ENCODE measurements around the gene NCOA5.

The NCOA5 gene

DNA sequence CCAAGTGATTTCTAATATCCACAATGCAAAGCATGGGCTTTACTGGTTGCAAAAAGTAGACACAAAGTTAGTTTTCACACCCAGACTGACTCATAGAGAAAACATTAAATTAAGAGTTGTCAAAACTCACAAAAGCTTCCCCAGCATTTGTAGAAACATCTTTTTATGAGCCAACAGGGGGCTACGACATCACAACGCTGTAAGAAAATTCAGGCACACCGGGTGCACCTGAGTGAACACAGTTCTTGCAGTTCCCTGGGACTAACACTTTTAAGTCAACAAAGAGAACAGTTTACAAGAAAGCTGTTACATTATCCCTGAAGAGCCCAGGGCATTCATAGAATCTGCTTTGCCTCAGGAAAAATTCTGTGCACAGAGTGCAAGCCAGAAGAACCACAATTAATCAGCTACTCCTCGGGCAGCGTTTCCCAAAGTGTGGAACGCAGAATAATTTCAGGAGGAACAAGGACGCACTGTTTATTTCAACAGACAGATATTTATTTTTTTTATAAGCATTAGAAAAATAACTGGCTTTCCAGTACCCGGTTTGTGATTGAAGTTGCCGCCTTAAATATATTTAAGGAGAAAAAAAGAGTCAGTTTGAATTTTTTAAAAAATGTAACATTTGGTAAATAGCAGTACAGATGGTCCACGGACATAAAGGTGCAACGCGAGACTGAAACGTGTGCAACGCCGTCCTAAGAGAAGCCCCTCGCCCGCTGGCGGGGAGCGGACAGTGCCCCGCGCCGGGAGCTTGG is 1.2 kb downstream of the NCOA5 start:
- FAIRE-seq: no peak

DNA sequence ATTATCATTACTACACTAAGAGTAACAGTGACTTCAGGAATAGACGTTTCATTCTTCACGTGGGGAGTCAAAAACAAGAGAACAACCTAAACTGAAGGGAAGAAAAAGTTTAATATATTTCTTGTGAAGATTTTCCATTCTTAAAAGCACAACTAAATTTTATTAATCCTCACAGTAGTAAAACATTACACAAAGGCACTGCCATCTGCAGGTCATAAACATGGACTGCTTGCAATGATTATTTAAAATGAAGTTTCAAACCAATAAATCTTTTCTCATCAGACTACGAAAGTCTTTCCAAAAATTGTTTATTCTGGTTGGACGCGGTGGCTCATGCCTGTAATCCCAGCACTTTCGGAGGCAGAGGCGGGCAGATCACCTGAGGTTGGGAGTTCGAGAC is 2.6 kb downstream of the NCOA5 start:
- no peak for FAIRE-seq

DNA sequence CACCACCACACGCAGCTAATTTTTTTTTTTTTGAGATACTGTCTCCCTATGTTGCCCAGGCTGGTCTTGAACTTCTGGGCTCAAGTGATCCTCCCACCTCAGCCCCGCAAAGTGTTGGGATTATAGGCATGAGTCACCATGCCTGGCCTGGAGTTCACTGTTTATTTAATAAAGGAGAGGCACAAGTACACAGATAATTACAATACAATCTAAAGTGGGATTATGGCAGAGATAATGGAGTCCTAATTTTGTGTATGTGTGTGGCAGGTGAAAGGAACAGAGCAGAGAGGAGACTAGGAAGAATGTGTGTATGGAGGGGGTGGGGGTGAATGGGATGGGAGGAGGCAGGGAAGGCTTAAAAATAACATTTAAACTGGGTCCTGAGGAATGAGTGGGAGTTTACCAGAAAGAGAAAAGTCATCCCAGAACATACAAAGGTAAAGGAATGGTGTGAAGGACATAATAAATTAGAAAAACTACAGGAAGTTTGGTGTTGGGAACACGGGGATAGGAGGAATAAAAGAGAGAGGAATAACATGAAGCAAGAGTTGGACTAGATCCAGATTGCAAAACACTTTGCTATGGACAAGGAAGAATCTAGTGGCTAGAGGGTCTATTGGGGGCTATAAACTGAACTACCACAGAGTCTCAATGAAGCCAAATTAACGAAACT is 4.4 kb downstream of the NCOA5 start:
- FAIRE-seq: no peak

DNA sequence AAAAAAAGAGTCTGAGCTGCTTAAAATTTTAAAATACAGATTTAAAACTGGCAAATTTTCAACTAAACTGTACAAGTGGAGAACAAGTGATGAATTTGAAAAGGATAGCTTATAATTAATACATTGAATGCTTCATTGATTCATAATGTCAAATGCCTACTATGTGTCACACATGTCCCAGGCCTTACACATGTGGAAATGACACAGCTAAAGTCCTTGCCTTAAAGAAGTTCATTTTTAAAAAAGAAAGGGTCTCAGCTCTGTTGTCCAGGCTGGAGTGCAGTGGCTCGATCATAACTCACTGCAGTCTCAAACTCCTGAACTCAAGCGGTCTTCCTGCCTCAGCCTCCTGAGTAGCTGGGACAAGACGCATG is 5.0 kb downstream of the NCOA5 start:
- FAIRE-seq: no peak

DNA sequence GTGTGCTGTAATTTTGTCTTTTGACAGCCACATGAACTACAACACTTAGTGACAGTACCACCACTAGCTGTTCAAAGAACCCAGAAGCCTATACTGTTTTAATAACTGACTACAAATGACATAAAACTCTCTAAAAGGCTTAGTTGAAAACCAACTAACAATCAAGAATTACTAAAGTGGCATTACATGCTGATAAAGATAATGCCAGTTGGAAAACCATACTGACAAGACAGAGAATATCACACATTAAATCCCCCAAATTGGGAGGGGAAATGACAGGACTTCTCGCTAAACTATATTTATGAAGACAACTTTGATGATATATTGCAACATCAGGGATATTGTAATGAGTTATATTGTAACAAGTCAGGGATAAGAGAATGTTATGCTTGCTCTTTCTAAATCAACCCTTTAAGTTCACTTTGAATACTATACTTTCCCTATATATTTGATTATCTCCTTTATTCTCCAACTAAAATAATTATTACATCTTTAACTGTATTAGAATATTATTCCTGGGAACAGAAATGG is 6.2 kb downstream of the NCOA5 start:
- FAIRE-seq: no peak

DNA sequence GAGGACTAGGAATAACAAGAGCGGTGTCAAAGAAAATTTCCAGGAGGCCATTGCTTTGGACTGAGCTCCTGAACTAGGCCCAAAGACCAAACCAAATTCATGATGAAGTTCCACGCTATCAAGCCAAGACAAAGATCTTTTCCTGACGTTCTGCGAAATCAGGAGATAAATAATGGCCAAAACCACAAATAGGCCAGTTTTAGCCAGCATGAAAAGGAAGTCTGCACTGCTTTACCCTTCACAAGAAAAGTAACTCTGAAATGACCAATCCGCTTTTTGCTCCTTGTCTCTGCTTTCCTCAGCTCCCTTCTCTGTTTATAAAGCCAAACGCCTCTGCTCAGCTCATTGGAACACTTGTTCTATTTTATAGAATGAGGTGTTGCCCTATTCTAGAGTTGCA is 6.7 kb downstream of the NCOA5 start:
- FAIRE-seq: no peak

DNA sequence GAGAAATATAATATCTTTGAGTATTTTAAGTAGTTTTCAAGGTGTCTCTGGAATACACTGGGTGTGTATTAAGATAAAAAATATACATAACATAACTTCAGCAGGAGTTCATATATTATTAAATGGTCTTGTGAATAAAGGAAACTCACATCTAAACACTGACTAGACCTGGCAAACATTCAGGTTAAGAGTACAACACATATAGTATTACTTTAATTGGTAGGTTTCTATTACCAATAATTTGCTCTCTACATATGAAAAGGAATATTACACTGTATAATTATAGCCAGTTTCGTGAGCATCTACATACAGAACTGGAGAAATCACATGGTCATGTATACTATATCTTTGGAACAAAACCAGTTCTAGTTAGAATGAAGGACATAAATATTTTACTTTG is 8.7 kb downstream of the NCOA5 start:
- FAIRE-seq: no peak

DNA sequence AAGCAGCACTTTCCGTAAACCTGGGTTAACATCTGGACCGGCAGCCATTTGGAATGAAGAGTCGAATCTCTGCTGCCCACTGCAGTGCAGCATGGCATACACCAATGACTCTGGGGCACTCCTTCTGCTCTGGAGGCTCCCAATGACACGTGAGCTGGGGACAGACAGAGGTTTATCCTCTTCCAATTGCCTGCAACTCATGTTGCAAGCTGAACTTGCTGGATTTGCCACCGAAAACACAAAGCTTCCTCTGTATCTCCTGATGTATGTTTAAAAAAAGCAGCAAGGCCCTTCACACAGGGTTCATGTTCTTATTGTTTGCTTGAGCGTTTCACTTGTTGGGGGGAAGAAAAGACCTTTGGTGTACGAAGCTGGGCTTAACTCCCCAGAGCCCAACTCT is 10.8 kb downstream of the NCOA5 start:
- FAIRE-seq: no peak

DNA sequence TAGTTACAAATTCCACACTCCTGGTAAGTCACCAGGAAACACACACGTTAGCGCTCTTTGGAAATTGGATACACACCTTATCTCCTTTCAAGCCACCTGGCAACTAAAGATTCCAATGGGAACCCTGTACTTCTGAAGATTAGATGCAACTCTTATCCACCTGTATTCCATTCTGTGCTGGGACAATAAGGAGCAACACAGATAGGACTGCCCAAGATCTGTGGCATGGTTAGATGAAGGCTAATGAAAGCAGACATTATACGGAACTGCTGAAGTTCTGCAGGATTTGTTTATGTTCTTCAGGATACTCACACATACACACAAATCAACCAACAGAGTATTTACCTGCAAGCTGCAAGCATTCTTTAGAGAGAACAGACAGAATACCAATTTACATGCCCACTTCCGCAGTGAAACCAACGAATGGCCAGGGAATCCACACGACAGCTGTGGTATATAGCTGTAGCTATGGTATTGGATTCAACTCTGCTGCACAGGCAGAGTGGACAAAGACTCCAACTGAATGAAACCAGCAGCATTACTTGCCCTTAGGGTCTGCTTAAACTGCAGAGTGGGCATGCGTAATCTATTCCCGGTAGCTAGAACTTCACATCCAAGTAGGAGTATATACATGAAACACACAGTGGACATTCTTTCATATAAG is 12.0 kb downstream of the NCOA5 start:
- FAIRE-seq: no peak

DNA sequence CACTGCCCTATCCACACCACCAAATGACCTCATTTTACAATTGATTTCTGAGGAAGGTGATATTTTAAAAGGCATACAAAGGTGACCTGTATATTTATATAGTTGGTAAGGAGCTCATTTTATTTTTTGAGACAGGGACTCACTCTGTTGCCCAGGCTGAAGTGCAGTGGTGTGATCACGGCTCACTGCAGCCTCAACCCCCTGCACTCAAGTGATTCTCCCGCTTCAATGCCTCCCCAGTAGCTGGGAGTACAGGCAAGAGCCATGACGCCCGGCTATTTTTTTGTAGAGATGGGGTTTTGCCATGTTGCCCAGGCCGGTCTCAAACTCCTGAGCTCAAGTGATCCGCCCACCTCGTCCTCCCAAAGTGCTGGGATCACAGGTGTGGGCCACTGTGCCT is 13.0 kb downstream of the NCOA5 start:
- no peak for FAIRE-seq

DNA sequence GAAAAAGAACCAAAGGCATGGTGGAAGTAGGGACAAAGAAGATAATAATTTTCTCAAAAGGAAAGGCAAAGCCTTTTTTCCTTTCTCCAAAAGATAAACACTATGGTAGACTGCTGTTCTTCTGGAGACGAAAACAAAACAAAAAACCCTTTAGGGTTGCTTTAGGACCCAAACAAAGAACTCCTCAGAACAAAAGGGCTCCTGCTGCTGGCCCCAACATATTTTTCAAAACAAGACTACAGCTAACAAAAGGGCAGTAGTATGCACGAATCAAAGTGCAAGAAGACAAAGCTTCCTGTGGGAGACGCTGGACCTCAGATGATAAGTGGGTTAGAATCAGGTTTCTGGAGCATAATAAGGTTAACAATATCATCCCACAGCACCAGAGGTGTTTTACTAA is 15.8 kb downstream of the NCOA5 start:
- no peak for FAIRE-seq

DNA sequence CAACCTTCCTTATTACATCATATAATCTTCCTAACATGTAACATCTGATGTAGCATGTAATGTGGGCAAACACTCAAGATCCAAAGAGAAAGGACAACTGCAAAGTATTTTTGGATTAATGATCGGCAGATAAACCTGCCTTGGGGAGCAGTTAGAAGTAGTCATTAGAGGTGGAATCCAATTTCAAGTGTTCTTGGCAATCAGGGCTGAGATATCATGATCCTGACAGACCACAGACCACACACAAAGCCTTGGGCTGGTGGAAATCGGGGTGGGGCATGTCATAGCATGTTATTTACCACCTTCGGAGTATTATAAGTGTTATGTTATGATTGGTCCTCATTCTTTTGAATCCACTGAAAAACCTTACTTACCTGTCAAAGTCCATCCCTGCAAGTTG is 16.3 kb downstream of the NCOA5 start:
- FAIRE-seq: no peak

DNA sequence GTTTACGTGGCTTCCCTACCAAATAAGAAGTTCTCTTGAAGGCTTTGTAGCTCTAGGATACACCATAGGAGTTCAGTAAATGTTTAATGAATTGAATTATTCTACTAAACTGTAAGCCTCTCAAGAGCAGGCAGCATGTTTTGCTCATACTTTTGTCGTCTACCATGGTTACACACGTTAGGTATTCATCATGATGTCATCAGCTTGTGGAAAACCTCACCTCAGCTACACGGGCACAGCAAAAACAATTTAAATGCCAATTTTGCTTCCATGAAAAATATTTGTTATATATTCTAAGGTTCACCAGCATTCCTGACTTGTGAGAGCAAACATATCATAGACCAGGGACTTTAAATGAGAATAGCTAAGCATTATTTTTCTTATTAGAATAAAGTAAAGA is 16.7 kb downstream of the NCOA5 start:
- FAIRE-seq: no peak

DNA sequence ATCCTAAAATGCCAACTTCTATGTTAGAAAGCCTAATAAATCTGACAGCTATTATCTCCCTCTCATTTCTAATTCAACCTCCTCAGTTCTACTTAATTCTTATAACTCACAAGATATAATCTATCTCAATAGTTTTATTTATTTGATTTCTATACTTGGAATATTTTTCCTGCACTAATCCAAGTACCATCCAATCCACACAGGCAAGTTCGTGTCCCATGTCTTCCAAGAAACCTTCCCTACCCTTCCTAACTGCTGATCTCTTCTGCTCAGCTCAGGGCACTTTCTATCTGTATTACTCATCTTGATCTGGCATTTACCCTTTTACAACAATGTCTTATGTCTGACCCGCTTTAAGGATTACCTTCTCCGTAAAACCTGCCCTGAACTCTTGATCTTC is 18.2 kb downstream of the NCOA5 start:
- FAIRE-seq: no peak

DNA sequence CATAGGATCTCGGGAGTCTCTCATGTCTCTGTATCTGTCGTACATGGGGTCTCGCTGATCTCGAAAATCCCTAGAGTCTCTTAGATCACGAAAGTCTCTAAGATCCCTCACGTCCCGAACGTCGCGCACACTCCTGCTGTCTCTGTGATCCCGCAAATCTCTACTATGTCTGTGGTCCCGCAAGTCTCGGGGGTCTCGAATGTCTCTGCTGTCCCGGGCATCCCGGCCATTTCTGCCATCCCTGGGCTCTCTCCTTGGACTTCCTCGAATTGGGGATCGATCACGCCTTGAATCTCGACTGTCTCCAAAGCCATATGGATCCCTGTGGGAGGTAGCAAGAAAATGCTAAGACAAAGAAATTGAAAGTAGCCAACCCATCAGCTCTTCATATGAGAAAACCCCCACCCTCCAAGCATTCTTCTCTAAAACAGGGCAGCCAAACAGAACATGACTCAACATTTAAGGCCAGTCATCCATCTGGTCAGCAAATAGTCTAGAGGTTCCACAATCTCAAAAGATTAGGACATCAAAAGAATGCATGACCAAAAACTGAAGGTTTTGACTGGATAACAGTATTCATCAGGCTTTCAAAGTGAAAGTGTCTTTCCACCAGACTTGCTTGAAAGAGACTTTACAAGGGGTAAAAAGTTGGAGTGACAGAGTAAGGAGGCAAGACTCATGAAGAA is 19.4 kb downstream of the NCOA5 start:
- no peak for FAIRE-seq

DNA sequence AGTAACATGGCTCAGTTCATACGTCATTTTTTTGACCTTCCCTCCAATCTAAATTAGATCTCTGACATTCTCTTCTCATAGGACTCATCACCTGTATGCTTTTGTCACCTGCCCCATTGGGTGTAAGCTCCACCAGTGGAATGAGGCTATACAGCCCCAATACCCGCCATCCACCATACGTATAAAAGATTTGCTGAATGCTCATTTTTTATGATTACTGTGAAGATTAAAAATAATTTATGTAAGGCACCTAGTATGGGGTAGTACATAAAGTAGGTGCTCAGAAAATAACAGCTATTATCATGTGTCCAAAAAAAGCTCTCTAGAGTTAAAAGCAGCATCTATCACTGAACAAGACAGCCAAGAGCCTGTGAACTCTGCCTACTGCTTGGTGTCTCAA is 24.1 kb downstream of the NCOA5 start:
- FAIRE-seq: no peak

DNA sequence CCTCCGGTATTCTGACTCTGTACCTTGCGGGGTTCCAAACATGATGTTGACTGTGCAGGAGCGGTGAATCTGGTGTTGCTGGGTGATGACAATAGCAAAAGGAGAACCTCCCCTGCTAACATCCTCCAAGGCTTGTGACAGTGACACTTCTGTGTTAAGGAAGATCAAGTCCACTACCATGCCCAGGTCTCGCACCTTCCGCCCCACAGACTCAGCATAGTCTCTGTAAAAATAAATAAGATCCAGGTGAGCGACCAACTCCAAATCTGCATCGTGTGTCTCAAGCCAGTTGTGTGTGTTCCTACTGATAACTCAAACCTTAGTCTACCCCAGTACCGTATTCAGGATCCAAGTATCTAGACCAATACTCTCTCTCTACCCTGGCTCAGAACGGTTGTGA is 24.8 kb downstream of the NCOA5 start:
- FAIRE-seq: no peak

DNA sequence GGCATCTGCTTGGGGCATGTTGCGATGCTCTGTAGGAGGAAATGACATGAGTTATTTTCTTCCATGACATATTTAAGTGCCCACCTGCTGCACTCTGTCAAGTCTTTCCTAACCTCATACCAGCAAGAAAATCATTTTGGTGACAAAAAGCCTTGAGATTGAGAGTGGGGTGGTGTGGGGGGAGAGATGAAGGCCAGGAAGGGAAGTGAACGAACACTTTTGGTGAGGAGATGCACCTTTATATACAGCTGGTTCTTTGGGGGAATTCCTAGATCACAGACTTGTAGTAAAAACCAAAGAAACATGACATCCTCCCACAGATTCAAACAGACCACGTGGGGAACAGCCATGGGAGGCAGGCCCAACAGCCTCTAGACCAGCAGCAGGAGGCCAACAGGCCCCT is 26.1 kb downstream of the NCOA5 start:
- no peak for FAIRE-seq

DNA sequence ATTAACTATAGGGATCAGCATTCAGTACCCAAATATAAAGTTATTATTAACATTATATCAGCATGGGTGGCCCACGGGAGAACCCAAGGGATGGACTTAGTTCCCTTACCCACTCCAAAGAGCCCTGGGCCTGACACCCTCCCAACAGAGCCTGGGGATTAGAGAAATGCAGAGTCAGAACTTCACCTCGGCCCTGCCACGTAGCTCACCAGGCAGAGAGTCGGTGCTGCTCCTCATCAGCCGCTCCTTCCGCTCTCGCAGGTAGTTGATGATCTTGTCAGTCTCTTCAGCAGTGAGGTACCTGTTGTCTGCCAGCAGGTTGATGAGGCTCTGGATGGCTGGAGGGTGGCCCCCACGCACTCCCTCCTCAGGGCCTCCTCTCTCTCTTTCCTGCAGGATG is 26.6 kb downstream of the NCOA5 start:
- FAIRE-seq: no peak

DNA sequence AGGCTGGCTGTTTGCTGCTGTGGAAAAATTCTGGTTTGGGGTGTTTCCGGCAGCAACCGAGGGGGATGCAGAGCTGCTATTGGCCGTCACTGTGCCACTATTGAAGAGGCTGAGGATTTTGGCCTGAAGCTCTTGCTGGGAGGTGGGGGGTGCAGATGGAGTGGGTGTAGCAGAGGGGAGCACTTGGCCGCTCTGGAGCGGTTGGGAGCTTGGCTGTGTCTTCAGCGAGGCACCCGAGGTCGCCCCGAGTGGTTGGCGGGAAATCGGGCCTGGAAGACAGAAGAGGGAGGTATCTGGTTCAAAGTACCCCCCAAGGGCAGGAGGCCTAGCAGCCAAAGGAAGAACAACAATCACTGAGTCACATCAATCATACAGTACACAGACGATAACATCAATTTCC is 27.1 kb downstream of the NCOA5 start:
- FAIRE-seq: no peak

DNA sequence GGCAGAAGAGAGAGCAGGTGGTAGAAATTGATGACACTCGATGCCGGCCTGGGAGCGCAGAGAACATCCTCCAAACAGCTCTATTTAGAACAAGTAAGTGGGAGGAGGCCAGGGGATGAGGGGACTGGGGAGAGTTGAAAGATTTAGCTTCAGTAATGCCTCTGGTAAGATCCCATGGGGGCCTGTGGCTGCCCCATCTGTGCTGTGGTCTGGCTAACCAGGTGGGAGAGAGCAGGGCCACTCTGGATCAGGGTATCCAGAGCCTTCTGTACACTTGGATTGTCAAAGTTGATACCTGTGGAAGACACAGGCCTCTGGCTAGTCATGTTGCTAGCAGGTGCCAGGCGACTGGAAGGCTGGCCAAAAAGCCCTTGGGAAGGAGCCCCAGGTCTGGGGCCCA is 27.6 kb downstream of the NCOA5 start:
- FAIRE-seq: no peak

DNA sequence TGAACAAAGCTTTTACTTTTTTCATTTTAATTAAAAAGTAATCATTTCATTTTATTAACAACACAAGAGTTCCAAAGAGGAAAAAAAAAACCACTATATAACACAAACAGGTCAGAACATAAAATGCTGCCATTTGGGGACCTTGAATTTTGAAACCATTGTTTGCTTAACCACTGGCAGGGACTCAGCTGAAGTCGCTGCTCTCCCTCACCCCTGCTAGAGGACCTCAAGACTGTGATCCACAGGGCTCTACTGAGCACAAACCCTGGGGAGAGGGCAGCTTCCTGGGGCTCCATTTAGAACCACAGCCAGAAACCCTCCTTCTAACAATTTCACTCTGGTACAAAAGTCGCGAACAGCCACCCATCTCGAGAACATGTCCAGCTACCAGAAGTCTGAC is 28.8 kb downstream of the NCOA5 start:
- no peak for FAIRE-seq

DNA sequence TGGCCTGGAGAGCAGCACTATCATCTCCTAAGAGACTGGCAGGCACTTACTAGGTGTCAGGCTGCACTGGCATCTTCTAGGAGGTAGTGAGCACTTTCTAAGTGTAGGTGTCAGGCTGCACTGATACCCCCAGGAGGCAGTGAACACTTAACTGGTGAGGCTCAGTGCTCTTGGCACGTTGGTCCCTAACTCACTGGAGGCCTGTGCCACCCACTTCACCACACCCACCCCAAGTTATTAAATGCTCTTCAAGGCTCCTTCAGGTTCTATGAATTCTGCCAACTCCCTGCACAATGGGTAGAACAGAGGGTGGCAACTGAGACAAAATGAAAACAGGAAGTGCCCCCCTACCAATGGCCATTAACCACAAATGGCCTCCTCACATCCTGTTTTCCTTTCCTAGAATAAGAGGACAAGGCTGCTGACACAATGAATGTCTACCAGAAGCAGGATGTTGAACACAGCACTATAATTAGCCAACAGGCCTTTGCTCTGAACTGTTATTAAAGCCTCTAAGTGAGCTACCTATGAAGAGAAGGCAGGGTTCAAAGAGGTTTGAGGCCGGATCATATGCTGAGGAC is 29.4 kb downstream of the NCOA5 start:
- FAIRE-seq: no peak
